SU-DHL-6 (cell line): ENCODE results near the gene PTPN12.

Experiments
- H2AFZ ChIP-seq: fragments of 200-600 bp; sonication (generic); 2 replicates; pipeline ENCODE4 v1.6.1; 2014; ENCODE audit warnings: low read depth, mild to moderate bottlenecking, moderate library complexity, mixed read lengths, antibody characterized with exemption, low read length; ENCODE audit not compliant: severe bottlenecking
- H3F3A ChIP-seq: fragments of 200-600 bp; shearing (Covaris generic); 2 replicates; pipeline ENCODE4 v1.6.0; 2016; ENCODE audit warnings: antibody characterized with exemption, mild to moderate bottlenecking; ENCODE audit not compliant: insufficient read depth
- H3K27ac ChIP-seq: fragments of 200-600 bp; sonication (generic); 2 replicates; pipeline ENCODE4 v1.5.1; 2016; ENCODE audit warnings: low read depth, mild to moderate bottlenecking, low read length, moderate library complexity, mixed read lengths
- H3K27me3 ChIP-seq: fragments of 200-600 bp; sonication (generic), shearing (Covaris generic); 2 replicates; pipeline ENCODE4 v1.6.0; 2014; ENCODE audit warnings: mild to moderate bottlenecking, low read length
- H3K36me3 ChIP-seq: fragments of 200-600 bp; sonication (generic); 2 replicates; pipeline ENCODE4 v1.6.1; 2014; ENCODE audit warnings: mild to moderate bottlenecking, low read length, mixed read lengths
- H3K4me2 ChIP-seq: fragments of 300-600, 200-600 bp; shearing (Covaris generic), sonication (generic); 2 replicates; pipeline ENCODE4 v1.6.0; 2014; ENCODE audit warnings: low read length, low read depth, mild to moderate bottlenecking; ENCODE audit not compliant: poor library complexity, severe bottlenecking
- H3K4me3 ChIP-seq: fragments of 200-600 bp; sonication (generic); 2 replicates; pipeline ENCODE4 v1.5.1; 2014; ENCODE audit warnings: antibody characterized with exemption, low read length, mild to moderate bottlenecking, mixed read lengths; ENCODE audit not compliant: insufficient read depth, poor library complexity, severe bottlenecking
- H3K79me2 ChIP-seq: fragments of 200-600 bp; sonication (generic); 2 replicates; pipeline ENCODE4 v1.6.1; 2014; ENCODE audit warnings: mild to moderate bottlenecking, low read length, moderate library complexity; ENCODE audit not compliant: insufficient read depth
- H3K9ac ChIP-seq: fragments of 200-600 bp; sonication (generic); 2 replicates; pipeline ENCODE4 v1.7.0; 2014; ENCODE audit warnings: mild to moderate bottlenecking, low read length
- H3K9me2 ChIP-seq: fragments of 200-600 bp; sonication (generic); replicated peaks from 2 replicates; pipeline ENCODE4 v1.6.1; 2014; ENCODE audit warnings: low read length; ENCODE audit not compliant: insufficient read depth
- H3K9me3 ChIP-seq: fragments of 200-600 bp; sonication (generic); 2 replicates; pipeline ENCODE4 v1.6.1; 2014; ENCODE audit warnings: low read length, mixed read lengths; ENCODE audit not compliant: insufficient read depth
- H4K20me1 ChIP-seq: fragments of 200-600 bp; sonication (generic); 2 replicates; pipeline ENCODE4 v1.6.1; 2014; ENCODE audit warnings: low read depth, mild to moderate bottlenecking, antibody characterized with exemption, low read length, moderate library complexity, mixed read lengths
- EZH2phosphoT487 ChIP-seq: fragments of 200-600 bp; sonication (generic), shearing (Covaris generic); conservative IDR thresholded peaks from 2 replicates; pipeline ENCODE4 v1.6.1; 2018; ENCODE audit warnings: mild to moderate bottlenecking, antibody characterized with exemption, low read length, moderate library complexity, mixed read lengths
- TF ChIP-seq, protein P1 (sequence below): fragments of 200-600 bp; sonication (generic); IDR thresholded peaks from one replicate; pipeline ENCODE4 v1.5.1; 2017; ENCODE audit warnings: antibody characterized with exemption, mild to moderate bottlenecking, low read length, moderate library complexity; ENCODE audit not compliant: insufficient read depth, poor library complexity, severe bottlenecking

The PTPN12 gene

DNA sequence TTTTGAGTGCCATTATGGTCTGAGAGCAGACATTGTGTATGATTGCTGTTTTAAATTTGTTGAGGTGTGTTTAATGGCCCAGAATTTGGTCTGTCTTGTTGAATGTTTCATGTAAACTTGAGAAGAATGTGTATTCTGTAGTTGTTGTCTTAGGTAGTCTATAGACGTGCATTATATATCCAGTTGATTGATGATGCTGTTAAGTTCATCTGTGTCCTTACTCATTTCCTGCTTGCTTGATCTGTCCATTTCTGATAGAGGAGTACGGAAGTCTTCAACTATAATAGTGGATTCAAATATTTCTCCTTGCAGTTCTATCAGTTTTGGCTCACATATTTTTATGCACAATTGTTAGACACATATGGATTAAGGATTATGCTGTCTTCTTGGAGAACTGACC, 16.0 kb downstream of the PTPN12 start:
- Histone ChIP-seq H3K4me2 (no peak overlapping the region), H3K4me3 (no peak overlapping the region), H3F3A (no peaks in the 10 kb centered on the region), H3K36me3 (no peaks in the 10 kb centered on the region), H3K9me3 (no peaks in the 10 kb centered on the region), H3K27me3 (no peaks in the 10 kb centered on the region), H2AFZ (no peak overlapping the region), H4K20me1 (no peaks in the 10 kb centered on the region), H3K79me2 (no peaks in the 10 kb centered on the region), H3K9ac (no peak overlapping the region), H3K9me2 (no peaks in the 10 kb centered on the region), H3K27ac (no peak overlapping the region)
- no peak for TF ChIP-seq EZH2phosphoT487

GRCh38 chr7:77558284-77558967, 21.3 kb downstream of the PTPN12 start:
- Histone ChIP-seq H2AFZ (no peak overlapping the region), H3K9ac (no peak overlapping the region), H3K36me3 (no peaks in the 10 kb centered on the region), H3K9me2 (no peaks in the 10 kb centered on the region), H3K27ac (no peak overlapping the region), H4K20me1 (0 out of 2 replicates have a peak, but pooled peaks cover 3% of the 10 kb centered on the region), H3K4me3 (no peak overlapping the region), H3K9me3 (no peaks in the 10 kb centered on the region), H3K79me2 (no peaks in the 10 kb centered on the region), H3K27me3 (no peaks in the 10 kb centered on the region), H3F3A (no peaks in the 10 kb centered on the region), H3K4me2 (no peak overlapping the region)
- no peak for TF ChIP-seq EZH2phosphoT487
- TF ChIP-seq, protein P1, sequence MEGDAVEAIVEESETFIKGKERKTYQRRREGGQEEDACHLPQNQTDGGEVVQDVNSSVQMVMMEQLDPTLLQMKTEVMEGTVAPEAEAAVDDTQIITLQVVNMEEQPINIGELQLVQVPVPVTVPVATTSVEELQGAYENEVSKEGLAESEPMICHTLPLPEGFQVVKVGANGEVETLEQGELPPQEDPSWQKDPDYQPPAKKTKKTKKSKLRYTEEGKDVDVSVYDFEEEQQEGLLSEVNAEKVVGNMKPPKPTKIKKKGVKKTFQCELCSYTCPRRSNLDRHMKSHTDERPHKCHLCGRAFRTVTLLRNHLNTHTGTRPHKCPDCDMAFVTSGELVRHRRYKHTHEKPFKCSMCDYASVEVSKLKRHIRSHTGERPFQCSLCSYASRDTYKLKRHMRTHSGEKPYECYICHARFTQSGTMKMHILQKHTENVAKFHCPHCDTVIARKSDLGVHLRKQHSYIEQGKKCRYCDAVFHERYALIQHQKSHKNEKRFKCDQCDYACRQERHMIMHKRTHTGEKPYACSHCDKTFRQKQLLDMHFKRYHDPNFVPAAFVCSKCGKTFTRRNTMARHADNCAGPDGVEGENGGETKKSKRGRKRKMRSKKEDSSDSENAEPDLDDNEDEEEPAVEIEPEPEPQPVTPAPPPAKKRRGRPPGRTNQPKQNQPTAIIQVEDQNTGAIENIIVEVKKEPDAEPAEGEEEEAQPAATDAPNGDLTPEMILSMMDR: no peak

GRCh38 chr7:77561352-77561751, 24.3 kb downstream of the PTPN12 start:
- Histone ChIP-seq H3K27ac (no peak overlapping the region), H3K4me2 (no peak overlapping the region)
- no peak for TF ChIP-seq EZH2phosphoT487
- TF ChIP-seq, protein P1: no peak

GRCh38 chr7:77563275-77563674, 26.2 kb downstream of the PTPN12 start:
- H2AFZ ChIP-seq: no peak overlapping the region
- H3K9me3 ChIP-seq: no peaks in the 10 kb centered on the region
- H3K9me2 ChIP-seq: no peaks in the 10 kb centered on the region
- no peak for TF ChIP-seq EZH2phosphoT487
- TF ChIP-seq, protein P1: no peak
- no peak overlapping the region for H3K4me3 ChIP-seq
- H3K27me3 ChIP-seq: no peaks in the 10 kb centered on the region
- H3K36me3 ChIP-seq: no peaks in the 10 kb centered on the region
- no peaks in the 10 kb centered on the region for H3F3A ChIP-seq
- no peak overlapping the region for H3K9ac ChIP-seq
- H3K79me2 ChIP-seq: no peaks in the 10 kb centered on the region
- 0 out of 2 replicates have a peak, but pooled peaks cover 3% of the 10 kb centered on the region for H4K20me1 ChIP-seq
- no peak overlapping the region for H3K4me2 ChIP-seq
- H3K27ac ChIP-seq: no peak overlapping the region

More at GRCh38 chr7:77561352-77561751, 24.3 kb downstream of the PTPN12 start:
- 0 out of 2 replicates have a peak, but pooled peaks cover 3% of the 10 kb centered on the region for H4K20me1 ChIP-seq
- H2AFZ ChIP-seq: no peak overlapping the region
- no peaks in the 10 kb centered on the region for H3K36me3 ChIP-seq
- no peak overlapping the region for H3K4me3 ChIP-seq
- H3K9me2 ChIP-seq: no peaks in the 10 kb centered on the region
- no peaks in the 10 kb centered on the region for H3K9me3 ChIP-seq
- H3K9ac ChIP-seq: no peak overlapping the region
- no peaks in the 10 kb centered on the region for H3K27me3 ChIP-seq
- no peaks in the 10 kb centered on the region for H3F3A ChIP-seq
- no peaks in the 10 kb centered on the region for H3K79me2 ChIP-seq
